ENCODE results near the gene EP400.
A peak's percentile ranks its signal among the peaks of the same experiment; 100 is the strongest.

The EP400 gene

DNA sequence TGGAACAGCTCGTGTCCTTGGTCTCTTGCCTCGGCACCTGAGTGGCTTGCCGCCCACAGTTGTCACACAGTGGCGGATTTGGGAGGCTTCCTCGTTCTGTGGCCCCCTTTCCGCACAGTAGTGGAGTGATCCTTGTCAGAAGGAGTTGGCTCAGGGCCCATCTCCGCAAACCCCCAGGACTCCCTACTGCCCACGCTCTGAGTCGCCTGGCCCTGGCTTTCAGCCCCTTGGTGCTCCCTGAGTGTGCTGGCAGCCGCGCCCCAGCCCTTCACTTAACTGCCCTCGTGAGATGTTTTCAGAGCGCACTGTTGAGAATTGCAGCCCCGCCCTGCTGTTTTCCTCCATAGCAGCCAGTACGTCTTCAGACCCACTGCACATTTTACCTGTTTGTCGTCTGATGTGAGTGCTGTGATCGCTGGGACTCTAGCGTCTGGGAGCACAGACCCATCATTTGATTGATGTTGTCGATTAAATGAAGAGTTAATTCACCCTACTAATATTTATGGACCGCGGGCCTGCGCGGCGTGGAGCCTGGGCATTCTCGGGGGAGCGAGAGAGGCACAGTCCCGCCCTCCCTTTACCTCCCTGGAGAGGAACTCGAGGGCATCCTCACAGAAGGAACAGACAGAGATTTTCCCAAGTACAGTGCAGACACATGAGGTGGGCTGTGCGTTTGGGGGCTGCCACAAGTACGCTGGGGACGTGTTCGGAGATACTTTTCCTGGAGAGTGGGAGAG is 102.6 kb downstream of the EP400 start:
- DNase-seq = no peak

DNA sequence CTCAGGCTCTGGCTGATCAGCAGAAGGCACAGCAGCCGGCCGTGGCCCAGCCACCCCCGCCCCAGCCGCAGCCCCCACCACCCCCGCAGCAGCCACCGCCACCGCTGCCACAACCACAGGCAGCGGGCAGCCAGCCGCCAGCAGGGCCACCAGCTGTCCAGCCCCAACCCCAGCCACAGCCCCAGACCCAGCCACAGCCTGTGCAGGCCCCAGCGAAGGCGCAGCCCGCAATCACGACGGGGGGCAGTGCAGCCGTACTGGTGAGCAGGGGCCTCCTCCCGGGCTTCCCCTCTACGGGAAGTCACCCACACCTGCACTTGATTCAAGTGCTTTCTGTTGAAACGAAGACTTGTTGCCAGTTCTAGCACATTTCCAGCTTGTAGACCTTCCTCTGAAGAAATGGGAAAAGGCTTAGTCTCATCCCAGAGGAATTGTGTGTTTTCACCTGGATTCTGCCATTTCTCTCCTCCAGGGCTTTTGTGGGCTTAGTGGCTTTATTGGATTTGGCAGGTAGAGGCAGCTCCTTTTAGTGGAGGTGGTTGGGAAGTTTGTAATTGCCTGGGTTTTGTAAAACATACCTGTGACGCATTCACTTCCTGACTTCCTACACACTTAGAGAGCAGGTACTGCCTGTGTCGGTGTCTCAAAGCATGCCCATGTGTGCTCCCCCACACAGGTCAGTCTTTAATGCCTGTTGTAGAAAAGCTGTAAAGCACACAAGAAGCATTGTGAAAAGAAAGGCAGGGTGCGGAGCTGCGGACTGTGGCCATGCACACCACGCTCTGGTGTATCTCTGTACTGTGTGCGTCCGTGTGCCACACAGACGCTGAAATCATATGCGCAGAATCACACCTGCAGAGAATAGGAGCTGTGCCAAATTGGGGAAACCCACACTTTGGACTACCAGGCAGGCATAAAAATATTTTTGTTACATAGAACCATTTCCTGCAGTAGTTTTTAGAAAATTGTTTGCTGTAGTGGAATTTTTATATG is 103.9 kb downstream of the EP400 start:
- DNase-seq = no peak

DNA sequence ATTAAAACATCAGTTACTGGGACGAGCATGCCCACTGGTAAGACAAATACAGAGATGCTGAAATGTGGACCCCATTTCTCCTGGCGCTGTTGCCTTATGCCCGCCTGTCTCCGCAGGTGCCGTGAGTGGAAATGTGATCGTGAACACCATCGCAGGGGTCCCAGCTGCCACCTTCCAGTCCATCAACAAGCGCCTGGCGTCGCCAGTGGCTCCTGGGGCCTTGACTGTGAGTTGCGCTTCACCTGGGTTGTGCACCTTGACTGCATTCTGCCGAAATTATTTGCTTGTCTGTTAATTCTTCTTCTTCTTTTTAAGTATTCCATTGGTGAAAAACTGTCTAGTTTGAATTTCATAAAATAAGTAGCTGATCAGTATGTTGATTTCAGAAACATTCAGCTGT is 105.2 kb downstream of the EP400 start:
- DNase-seq = no peak

DNA sequence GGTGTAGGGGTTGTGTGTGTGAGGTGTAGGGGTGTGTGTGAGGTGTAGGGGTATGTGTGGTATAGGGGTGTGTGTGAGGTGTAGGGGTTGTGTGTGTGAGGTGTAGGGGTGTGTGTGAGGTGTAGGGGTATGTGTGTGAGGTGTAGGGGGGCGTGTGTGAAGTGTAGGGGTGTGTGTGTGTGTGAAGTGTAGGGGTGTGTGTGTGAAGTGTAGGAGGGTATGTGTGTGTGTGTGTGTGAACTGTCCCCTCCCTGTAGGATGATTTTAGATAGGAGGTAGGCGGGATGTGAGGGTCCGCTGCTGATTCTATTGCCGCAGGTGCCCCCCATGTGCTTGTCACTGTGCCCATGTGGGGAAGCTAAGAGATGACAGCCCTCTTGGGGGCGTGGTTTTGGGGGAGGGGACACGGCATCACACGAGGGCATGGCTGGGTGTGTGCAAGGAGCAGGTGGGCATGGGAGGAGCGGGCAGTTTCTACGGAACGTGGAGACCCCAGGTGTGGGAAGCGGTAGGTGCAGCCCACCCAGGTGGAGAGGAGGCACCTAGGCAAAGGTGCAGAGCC is 105.9 kb downstream of the EP400 start:
- DNase-seq = no peak

DNA sequence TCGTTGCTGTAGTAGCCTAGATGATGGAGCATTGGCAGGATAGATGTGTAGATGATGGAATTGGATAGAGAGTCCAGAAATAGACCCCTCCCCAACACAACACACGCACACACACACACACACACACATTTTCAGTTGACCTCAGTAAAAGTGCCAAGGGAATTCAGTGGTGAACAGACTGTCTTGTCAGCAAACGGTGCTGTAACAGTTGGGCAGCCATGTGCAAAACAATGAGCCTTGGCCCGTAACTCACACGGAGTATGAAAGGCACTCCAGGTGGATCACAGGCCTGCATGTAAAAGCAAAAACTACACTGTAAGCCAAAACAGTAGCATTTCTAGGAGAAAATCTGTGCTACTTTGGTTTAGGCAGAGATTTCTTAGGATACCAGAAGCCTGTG is 106.6 kb downstream of the EP400 start:
- peak; percentile 41 for DNase-seq

DNA sequence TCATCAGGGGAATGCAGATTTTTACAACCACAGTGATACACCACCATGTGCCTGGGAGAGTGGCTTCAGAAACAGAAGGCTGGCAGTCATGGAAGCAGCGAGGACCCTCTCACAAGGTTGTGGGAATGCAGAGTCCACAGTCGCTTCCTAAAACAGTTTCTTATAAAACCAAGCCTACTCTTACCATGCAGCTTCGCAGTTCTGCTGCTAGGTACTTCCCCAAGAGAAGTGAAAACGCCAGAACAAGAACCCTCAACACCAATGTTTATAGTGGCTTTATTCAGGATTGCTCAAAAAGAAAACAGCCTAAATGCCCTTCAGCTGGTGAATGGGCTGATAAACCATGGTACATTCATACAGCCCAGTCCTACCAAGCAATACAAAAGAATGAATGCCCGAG is 107.2 kb downstream of the EP400 start:
- DNase-seq = no peak

DNA sequence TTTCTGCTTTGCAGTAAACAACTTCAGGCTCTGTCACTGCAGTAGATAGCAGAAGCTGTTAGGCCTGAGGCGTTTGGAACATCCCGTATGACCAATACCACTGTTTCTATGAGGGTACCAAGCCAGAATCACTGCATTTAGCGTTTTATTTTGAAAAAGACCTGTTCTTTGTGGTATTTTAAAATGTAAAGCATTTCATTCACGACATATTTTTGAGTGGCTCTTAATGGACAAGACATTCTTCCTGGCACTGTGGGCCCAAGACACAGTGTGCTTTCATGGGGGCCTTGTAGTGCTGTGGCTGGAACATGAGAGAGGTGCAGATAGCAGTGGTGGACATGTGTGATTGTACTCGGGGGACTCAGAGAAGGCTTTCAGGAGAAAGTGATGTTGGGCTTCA is 107.9 kb downstream of the EP400 start:
- no peak for DNase-seq

DNA sequence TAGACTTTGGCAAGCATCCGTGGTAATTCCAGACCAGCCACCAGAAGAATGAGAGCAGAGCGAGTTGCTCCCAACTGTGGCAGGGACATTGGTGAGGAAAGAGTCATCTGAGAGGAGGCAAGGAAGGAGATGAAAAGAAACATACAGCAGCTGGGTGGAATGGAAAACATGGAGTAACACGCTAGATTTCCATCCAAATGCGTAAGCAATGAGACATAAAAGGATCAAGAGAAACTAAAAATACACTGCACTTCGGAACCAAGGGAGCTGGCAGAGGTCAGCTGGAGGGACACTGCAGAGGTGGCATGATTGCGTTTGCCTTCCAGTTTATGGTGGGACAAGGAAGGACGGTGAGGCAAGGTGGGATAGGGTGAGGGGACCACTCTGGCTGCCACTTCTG is 111.5 kb downstream of the EP400 start:
- no peak for DNase-seq

DNA sequence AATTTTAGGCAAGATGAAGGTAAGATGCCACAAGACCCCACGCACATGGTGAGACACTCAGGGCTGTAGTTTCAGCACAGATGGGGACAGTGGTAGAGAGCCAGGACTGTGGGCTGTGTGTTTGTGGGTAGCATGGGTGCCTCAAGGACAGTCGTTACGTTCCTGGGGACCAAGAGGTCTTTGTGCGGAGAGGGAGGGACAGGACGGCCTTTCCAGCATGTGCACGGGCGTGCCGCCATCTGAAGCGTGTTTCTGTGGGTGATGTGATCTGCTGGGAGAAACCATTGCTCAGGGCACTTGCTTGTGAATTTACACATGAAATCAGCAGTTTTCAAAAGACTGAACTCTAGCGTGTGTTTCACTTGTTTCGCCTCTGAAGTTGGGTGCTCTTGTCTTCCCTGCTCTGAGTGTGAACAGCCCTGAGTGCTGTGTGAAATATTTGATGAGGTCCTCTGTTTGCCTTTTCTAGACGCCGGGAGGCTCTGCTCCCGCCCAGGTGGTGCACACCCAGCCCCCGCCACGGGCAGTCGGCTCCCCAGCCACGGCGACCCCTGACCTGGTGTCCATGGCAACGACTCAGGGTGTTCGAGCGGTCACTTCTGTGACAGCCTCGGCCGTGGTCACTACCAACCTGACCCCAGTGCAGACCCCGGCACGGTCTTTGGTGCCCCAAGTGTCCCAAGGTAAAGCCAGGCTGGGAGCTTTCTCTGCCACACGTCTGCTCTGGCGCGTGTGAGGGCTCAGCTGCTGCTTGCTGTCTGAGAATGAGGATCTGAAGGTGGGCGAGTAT is 112.1 kb downstream of the EP400 start:
- DNase-seq = no peak

DNA sequence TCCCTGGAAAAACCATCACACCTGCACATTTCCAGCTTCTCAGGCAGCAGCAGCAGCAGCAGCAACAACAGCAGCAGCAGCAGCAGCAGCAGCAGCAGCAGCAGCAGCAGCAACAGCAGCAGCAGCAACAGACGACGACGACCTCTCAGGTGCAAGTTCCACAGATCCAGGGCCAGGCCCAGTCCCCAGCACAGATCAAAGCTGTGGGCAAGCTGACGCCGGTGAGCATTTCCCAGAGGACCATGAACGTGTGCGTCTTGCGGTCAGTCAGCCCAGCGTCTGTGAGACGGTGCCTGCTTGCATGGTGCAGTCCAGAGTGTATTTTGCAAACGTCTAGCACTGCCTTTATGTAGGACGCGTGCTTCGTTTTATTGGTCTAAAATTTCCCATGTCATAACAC is 112.7 kb downstream of the EP400 start:
- no peak for DNase-seq

DNA sequence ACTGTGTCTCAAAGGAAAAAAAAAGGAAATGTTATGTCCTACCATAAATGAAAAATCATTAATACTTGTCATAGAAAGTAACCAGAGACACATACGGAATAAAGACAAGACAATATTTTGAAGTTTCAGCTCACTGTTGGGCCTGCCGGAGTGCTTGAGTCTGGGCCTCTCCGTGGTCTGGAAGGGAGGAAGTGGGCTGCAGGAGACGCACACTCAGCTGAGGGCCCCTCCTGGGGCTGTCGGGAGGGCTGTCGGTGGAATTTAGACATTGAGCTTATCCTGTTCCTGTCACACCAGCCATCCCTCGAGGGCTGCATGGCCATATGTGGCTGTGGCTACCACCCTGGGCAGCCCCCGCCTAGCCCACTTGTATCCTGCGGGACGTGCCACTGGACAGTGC is 113.7 kb downstream of the EP400 start:
- no peak for DNase-seq

DNA sequence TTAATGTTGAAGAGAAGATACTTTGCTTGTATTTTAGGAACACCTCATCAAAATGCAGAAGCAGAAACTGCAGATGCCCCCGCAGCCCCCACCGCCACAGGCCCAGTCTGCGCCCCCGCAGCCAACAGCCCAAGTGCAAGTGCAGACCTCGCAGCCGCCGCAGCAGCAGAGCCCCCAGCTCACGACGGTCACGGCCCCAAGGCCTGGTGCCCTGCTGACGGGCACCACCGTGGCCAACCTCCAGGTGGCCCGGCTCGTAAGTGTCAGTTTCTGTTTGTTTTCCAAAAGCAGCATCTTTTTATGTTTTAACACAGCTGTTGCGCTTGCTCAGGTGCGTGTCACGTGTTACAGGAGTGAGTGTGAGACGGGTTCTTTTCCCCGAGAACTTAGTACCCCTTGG is 114.9 kb downstream of the EP400 start:
- no peak for DNase-seq

DNA sequence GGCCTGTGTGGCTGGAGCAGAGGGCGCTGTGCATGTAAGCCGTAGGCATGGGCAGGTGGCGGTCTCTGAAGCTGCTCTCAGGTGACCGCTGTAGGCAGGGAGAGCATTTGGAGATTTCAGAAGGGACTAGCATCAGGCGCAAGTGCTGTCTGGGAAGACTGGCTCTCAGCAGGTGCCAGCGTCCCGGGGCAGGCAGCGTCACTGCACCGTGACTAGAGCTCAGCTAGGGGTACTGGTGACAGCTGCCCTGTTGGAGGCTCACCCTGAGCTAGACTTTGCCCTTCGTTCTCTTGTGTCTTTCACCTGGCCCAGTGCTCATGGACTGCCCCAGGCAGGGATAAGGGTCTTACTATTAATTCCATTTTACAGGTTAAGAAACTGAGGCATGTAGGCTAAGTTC is 115.5 kb downstream of the EP400 start:
- DNase-seq = no peak

DNA sequence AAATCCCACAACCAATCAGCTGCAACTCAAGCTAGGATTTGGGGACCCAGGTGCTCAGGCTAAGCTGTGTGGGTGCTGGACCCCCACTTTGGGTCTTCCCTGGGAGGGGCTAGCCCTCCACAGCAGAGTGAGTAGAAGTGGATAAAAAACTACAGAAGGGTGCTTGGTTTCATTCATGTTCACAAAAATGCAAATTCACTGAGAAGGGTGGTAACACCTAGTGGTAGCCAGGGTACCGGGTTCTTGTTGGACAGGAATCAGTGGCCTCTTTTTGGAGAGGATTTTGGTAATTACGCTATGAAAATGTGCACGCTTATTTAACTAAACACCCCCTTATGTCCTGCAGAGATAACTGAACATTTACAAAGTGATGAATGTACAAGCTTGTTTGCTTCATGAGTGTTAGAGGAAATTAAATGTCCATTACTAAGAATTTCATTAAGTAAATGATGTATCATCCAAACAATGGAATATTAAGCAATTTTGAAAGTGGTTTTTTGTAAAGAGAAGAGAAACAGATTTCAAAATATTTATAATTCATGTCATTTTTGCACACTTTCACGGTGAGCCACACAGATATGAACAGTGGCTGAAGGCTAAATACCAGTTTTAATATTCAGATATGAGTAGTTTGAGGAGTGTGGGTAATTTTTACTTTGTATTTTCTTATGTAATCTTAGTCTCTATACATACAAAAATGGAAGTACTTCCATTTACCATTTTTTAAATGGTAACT is 116.0 kb downstream of the EP400 start:
- no peak for DNase-seq

DNA sequence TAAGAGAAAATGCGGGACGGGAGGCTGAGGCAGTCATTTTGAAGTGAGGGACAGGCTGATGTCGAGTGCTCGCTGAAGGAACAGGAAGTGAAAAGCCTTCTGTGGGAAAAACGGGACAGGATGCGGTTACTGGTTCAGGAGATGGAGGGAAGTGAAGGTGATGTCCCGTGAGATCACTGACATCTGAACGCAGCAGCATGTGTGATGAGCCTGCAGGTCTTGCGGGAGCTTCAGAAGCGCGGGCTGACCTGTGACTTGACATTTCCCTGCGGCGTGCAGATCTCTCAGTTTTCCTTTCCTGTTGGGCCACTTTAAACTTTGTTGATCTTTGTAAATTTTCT is 116.6 kb downstream of the EP400 start:
- DNase-seq = no peak

DNA sequence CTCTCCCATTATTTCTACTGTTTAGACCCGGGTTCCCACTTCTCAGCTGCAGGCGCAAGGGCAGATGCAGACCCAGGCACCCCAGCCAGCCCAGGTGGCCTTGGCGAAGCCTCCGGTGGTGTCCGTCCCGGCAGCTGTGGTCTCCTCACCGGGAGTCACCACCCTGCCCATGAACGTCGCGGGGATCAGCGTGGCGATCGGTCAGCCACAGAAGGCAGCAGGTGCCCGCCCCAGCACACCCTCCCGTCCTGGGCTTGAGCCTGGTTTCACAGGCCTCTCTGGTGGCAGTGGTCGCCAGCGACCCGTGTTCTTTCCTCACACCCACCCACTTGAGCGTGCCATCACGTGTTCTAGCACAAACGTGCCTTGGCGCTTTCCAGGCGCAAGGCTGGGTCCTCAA is 117.0 kb downstream of the EP400 start:
- no peak for DNase-seq

DNA sequence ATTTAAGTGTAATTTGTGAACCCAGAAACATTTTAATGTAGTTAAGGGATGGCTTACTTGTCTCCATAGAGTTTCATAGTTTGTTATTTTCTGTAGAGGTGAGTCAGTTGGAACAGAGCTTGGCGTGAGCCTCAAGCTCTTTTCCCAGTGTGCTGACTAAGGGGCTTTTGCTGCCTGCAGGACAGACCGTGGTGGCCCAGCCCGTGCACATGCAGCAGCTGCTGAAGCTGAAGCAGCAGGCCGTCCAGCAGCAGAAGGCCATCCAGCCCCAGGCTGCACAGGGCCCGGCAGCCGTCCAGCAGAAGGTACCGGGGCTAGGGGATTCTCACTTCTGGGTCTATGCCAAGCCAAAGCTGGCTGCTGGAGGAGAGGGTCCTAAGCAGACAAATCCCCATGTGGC is 117.4 kb downstream of the EP400 start:
- DNase-seq = no peak

DNA sequence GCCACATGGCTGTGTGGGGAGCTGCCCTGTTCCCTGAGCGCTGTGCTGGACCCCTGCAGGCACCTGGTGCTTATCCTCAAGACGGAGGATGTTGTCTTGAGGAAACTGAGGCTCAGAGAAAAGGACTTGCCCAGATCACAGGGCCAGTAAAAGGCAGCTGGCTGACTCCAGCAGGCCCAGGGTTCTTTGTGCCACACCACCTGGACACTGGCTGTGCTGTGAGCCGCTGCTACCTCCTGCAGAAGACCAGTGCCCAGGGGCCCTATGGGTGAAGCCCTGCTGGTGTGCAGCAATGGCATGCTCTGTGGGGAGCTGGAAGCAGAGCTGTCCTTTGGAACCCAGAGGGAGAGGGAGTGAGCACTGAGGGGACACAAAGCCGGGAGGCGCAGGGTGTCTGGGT is 118.5 kb downstream of the EP400 start:
- no peak for DNase-seq

DNA sequence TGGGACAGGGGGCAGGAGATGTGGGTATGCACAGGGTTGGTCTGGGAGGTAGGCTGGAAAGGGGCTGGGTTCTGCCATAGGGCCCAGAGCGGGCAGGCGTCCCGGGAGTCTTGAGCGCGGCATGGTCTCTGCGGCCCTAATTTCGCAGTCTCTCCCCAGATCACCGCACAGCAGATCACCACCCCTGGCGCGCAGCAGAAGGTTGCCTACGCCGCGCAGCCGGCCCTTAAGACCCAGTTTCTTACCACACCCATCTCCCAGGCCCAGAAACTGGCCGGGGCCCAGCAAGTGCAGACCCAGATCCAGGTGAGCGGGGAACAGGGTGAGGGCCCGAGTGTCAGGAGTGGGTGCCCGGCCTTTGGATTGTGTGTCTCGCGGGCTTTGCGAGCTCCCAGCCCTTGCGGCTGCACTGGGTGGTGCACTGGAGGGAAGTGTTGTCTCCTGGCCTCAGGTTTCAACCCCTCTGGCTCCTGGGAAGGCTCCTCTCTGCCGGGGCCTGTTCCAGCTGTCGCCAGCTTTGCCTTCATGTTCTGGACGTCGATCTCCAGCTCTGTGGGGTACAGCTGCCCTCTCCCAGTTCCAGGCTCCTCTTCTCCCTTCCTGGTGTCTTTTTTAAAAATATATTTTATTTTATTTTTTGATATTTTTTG is 119.7 kb downstream of the EP400 start:
- DNase-seq = no peak

DNA sequence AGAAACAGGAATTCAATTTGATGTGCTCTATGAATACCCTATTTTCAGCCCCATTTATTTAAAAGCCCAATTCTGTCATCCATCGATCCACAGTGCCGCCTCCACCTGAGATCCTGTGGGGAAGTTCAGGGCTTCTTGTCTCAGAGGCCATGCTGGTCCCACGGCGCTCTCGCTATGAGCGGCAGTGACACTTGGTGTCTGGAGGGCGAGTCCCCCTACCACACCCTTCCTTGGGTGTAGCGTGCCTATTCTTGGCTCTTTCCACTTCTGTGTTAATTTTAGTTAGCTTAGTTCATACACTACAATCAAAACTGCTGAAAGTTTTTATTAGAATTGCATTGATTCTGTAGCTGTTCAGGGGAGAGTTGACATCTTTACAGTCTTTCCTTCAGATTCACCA is 120.6 kb downstream of the EP400 start:
- no peak for DNase-seq

DNA sequence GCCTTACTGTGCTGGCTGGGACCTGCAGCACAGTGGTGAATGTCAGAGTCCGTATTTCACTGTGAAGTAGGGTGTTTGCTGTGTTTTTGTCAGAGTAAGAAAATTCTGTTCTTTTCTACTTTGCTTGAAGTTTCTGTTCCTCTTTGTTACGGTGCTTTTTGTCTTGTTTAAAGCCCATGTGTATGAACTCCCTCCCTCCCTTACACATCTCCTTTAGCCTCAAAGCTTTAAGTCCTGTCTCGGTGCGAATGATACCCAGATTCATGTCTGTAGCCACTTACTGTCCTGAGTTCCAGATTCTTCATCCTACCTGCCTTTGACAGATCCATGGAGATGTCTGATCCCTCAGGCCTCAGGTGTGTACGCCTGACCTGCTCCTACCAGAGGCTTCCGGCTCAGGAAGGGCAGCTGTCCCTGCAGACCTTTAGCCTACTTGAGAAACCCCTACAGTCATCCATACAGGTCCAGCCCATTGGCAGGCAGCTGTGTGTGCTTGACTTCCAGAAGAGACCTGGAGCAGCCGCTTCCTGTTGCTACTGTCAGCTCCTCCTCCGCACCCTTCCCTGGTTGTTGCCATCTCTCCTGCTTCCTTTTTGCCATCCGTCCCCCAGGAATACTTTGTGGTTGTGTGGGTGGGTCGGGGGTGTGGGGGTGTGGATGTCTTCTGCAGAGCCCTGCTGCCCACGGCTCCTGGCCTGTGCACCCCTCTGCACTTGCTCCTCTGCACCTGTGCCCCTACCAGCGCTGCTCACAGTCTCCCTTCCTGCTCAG is 121.5 kb downstream of the EP400 start:
- no peak for DNase-seq
